Endothelial cell of umbilical vein (primary cell): ENCODE results near the gene ARHGAP27.

Experiments used
- EZH2 ChIP-seq: IDR thresholded peaks from 2 replicates; pipeline ENCODE4 v1.6.1; 2012; ENCODE audit warnings: borderline replicate concordance, low read depth, mild to moderate bottlenecking, moderate library complexity, low read length, inconsistent platforms; ENCODE audit not compliant: severe bottlenecking
- GATA2 ChIP-seq: IDR thresholded peaks from 2 replicates; pipeline ENCODE4 v1.7.0; 2011; ENCODE audit warnings: low read depth, mild to moderate bottlenecking, moderate library complexity, mixed read lengths, low read length; ENCODE audit not compliant: insufficient read length, insufficient read depth
- JUN ChIP-seq: IDR thresholded peaks from 2 replicates; pipeline ENCODE4 v1.6.1; 2011; ENCODE audit warnings: borderline replicate concordance, low read depth; ENCODE audit not compliant: insufficient read length, insufficient read depth
- MYC ChIP-seq: IDR thresholded peaks from one replicate; pipeline ENCODE4 v1.6.1; 2011; ENCODE audit warnings: mild to moderate bottlenecking, low read depth, low read length
- POLR2A ChIP-seq: IDR thresholded peaks from 2 replicates; pipeline ENCODE4 v1.6.1; 2012; ENCODE audit warnings: low read depth, mild to moderate bottlenecking, control low read depth, low read length
- POLR2AphosphoS5 ChIP-seq: IDR thresholded peaks from 2 replicates; pipeline ENCODE4 v1.6.1; 2012; ENCODE audit warnings: low read depth, mild to moderate bottlenecking, control low read depth, low read length, moderate library complexity; ENCODE audit not compliant: insufficient read depth
- TF ChIP-seq, protein P1 (sequence below), 2 donors: IDR thresholded peaks; 1 replicate in 1 of 2; 2 replicates in 1 of 2; pipeline ENCODE4 v1.5.1; 2011; ENCODE audit warnings: low read length in 2 of 2, mild to moderate bottlenecking in 2 of 2, moderate library complexity in 2 of 2, control low read depth in 1 of 2, inconsistent platforms in 1 of 2, low read depth in 1 of 2; ENCODE audit not compliant: insufficient read depth in 1 of 2; ENCODE audit errors: extremely low read depth in 1 of 2
- TF ChIP-seq, protein P2 (sequence below): IDR thresholded peaks from 2 replicates; pipeline ENCODE4 v1.6.1; 2011; ENCODE audit not compliant: insufficient read depth, insufficient read length

DNA sequence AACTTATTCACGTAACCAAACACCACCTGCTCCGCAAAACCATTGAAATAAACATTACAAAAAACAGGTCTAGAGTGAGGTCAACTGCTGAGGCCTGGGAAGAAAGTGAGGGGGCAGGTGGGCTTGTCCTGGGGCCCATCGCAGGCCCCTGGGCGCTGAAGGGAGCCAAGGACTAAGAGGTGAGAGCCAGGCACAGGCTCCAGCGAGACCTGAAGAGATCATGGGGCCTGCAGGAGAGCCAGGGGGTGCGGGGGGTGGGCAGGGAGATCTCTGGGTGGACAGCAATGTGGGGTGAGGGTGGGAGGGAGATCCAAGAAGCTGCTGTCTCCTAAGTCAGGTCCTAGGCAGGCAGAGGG, 7.9 kb downstream of the ARHGAP27 start:
- TF ChIP-seq POLR2A, result no peak
- TF ChIP-seq, protein P1, sequence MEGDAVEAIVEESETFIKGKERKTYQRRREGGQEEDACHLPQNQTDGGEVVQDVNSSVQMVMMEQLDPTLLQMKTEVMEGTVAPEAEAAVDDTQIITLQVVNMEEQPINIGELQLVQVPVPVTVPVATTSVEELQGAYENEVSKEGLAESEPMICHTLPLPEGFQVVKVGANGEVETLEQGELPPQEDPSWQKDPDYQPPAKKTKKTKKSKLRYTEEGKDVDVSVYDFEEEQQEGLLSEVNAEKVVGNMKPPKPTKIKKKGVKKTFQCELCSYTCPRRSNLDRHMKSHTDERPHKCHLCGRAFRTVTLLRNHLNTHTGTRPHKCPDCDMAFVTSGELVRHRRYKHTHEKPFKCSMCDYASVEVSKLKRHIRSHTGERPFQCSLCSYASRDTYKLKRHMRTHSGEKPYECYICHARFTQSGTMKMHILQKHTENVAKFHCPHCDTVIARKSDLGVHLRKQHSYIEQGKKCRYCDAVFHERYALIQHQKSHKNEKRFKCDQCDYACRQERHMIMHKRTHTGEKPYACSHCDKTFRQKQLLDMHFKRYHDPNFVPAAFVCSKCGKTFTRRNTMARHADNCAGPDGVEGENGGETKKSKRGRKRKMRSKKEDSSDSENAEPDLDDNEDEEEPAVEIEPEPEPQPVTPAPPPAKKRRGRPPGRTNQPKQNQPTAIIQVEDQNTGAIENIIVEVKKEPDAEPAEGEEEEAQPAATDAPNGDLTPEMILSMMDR (IDR thresholded peaks at IDR 0.05; ENCODE audit: extremely low read depth in 1 of 2, insufficient read depth in 1 of 2, low read depth in 1 of 2, low read length in 2 of 2), result no peak
- no peak for TF ChIP-seq POLR2AphosphoS5
- no peak for TF ChIP-seq GATA2
- no peak for TF ChIP-seq MYC
- no peak for TF ChIP-seq EZH2
- TF ChIP-seq JUN, result no peak
- TF ChIP-seq, protein P2, sequence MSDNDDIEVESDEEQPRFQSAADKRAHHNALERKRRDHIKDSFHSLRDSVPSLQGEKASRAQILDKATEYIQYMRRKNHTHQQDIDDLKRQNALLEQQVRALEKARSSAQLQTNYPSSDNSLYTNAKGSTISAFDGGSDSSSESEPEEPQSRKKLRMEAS, result no peak
